Ishikawa (cell line): ENCODE data around the gene CPVL.

Source experiments
- CEBPB ChIP-seq: IDR thresholded peaks from 2 replicates; pipeline ENCODE4 v1.6.1; 2012
- CREB1 ChIP-seq: IDR thresholded peaks from 2 replicates; pipeline ENCODE4 v1.6.1; 2012; ENCODE audit warnings: low read depth
- EGR1 ChIP-seq: IDR thresholded peaks from 2 replicates; pipeline ENCODE4 v1.6.1; 2012
- EP300 ChIP-seq: IDR thresholded peaks from 2 replicates; pipeline ENCODE4 v1.6.1; 2012; ENCODE audit warnings: borderline replicate concordance
- FOXM1 ChIP-seq: IDR thresholded peaks from 2 replicates; pipeline ENCODE4 v1.6.1; 2012; ENCODE audit warnings: low read depth, borderline replicate concordance
- MAX ChIP-seq: IDR thresholded peaks from 2 replicates; pipeline ENCODE4 v1.6.1; 2012
- NFIC ChIP-seq: IDR thresholded peaks from 2 replicates; pipeline ENCODE4 v1.6.1; 2012
- RAD21 ChIP-seq: IDR thresholded peaks from 2 replicates; pipeline ENCODE4 v1.6.1; 2012; ENCODE audit warnings: low read depth
- REST ChIP-seq: IDR thresholded peaks from 2 replicates; pipeline ENCODE4 v1.6.1; 2012; ENCODE audit warnings: low read depth, mild to moderate bottlenecking
- TAF1 ChIP-seq: IDR thresholded peaks from 2 replicates; pipeline ENCODE4 v1.6.1; 2012; ENCODE audit warnings: low read depth, mild to moderate bottlenecking
- TCF12 ChIP-seq: IDR thresholded peaks from 2 replicates; pipeline ENCODE4 v1.6.1; 2012; ENCODE audit warnings: low read depth
- TEAD4 ChIP-seq: IDR thresholded peaks from 2 replicates; pipeline ENCODE4 v1.6.1; 2012
- USF1 ChIP-seq: IDR thresholded peaks from 2 replicates; pipeline ENCODE4 v1.6.1; 2012
- YY1 ChIP-seq: IDR thresholded peaks from 2 replicates; pipeline ENCODE4 v1.6.1; 2012; ENCODE audit warnings: low read depth
- ZBTB7A ChIP-seq: IDR thresholded peaks from 2 replicates; pipeline ENCODE4 v1.6.1; 2012; ENCODE audit warnings: low read depth

CPVL gene

GRCh38 chr7:28986028-28986764, 160.1 kb downstream of the CPVL start:
- TF ChIP-seq EP300: no peak
- no peak for TF ChIP-seq NFIC
- no peak for TF ChIP-seq TEAD4
- TF ChIP-seq CEBPB: no peak
- no peak for TF ChIP-seq REST
- TF ChIP-seq EGR1: no peak
- no peak for TF ChIP-seq FOXM1
- TF ChIP-seq CREB1: no peak

GRCh38 chr7:28984631-28985030, 161.7 kb downstream of the CPVL start:
- TF ChIP-seq MAX: peak; percentile 11; the same call in 1 of the 2 replicates
- TF ChIP-seq RAD21: no peak

- TF ChIP-seq REST (no peak), USF1 (no peak), TCF12 (no peak), TEAD4 (no peak), CREB1 (no peak), TAF1 (no peak), NFIC (no peak), YY1 (no peak), RAD21 (no peak), FOXM1 (no peak), MAX (no peak), EP300 (no peak), ZBTB7A (no peak), EGR1 (no peak), CEBPB (no peak)
Measured at GRCh38 chr7:28984217-28984616, 162.1 kb downstream of the CPVL start.

GRCh38 chr7:28983396-28984190, 162.7 kb downstream of the CPVL start:
- TF ChIP-seq ZBTB7A (no peak), TCF12 (no peak)

GRCh38 chr7:28981161-28981465, 165.2 kb downstream of the CPVL start:
- no peak for TF ChIP-seq TCF12
- no peak for TF ChIP-seq FOXM1
- TF ChIP-seq YY1: no peak
- no peak for TF ChIP-seq NFIC
- no peak for TF ChIP-seq CEBPB
- TF ChIP-seq EGR1: no peak
- TF ChIP-seq ZBTB7A: no peak
- no peak for TF ChIP-seq REST
- no peak for TF ChIP-seq CREB1
- TF ChIP-seq TAF1: no peak
- TF ChIP-seq USF1: no peak
- TF ChIP-seq EP300: no peak
